Brain microvascular endothelial cell (primary cell): Measurements from ENCODE around the gene RAB3B.

Experiments used
- DNase-seq: peaks from one replicate; pipeline ENCODE4 v3.0.0-alpha.2; 2020
- H3K27ac ChIP-seq: fragments of 250-450 bp; sonication (Bioruptor Pico); 2 replicates; pipeline ENCODE4 v1.5.1; 2020; ENCODE audit warnings: mild to moderate bottlenecking, moderate library complexity
- H3K27me3 ChIP-seq: fragments of 250-450 bp; sonication (Bioruptor Pico); replicated peaks from 2 replicates; pipeline ENCODE4 v1.5.1; 2020; ENCODE audit warnings: mild to moderate bottlenecking
- H3K36me3 ChIP-seq: fragments of 250-450 bp; sonication (Bioruptor Pico); replicated peaks from 2 replicates; pipeline ENCODE4 v1.5.1; 2020; ENCODE audit warnings: mild to moderate bottlenecking
- H3K4me3 ChIP-seq: 2 replicates; pipeline ENCODE4 v1.5.1; 2011; ENCODE audit warnings: low read depth, mild to moderate bottlenecking, control low read depth, low read length, moderate library complexity
- CTCF ChIP-seq: IDR thresholded peaks from 2 replicates; pipeline ENCODE4 v1.5.1; 2011; ENCODE audit warnings: low read depth, mild to moderate bottlenecking, moderate library complexity, low read length, control low read depth, inconsistent platforms; ENCODE audit errors: missing control alignments
- in situ Hi-C: cut with HindIII; loops from 2 replicates; pipeline ENCODE4 v1.10.0; 2017; ENCODE audit warnings: low sequenced_read_pairs, low pct_ligation_motif_present

The RAB3B gene

GRCh38 chr1:51941528-51941927, 49.0 kb downstream of the RAB3B start:
- in situ Hi-C loops = no loop called here
- TF ChIP-seq CTCF = no peak
- H3K27me3 ChIP-seq = no peaks in the 10 kb centered on the region
- no peak overlapping the region for H3K27ac ChIP-seq
- H3K4me3 ChIP-seq = no peak overlapping the region
- H3K36me3 ChIP-seq = no peaks in the 10 kb centered on the region
- no peak for DNase-seq

GRCh38 chr1:51937112-51937511, 53.4 kb downstream of the RAB3B start:
- in situ Hi-C loops = no loop called here
- Histone ChIP-seq H3K27me3 (no peaks in the 10 kb centered on the region), H3K4me3 (no peak overlapping the region), H3K27ac (no peak overlapping the region), H3K36me3 (no peaks in the 10 kb centered on the region)
- TF ChIP-seq CTCF = no peak
- no peak for DNase-seq

- Histone ChIP-seq H3K36me3 (no peaks in the 10 kb centered on the region), H3K27ac (no peak overlapping the region), H3K4me3 (no peak overlapping the region), H3K27me3 (no peaks in the 10 kb centered on the region)
- TF ChIP-seq CTCF = peak; percentile 41
- DNase-seq = peak; percentile 15
- in situ Hi-C loops = no loop called here
These were observed 54.0 kb downstream of the RAB3B start for GRCh38 chr1:51936531-51936930.

- no peak overlapping the region for H3K27ac ChIP-seq
- H3K36me3 ChIP-seq = no peaks in the 10 kb centered on the region
- no peak overlapping the region for H3K4me3 ChIP-seq
- no peak for DNase-seq
- no peak for TF ChIP-seq CTCF
- H3K27me3 ChIP-seq = no peaks in the 10 kb centered on the region
- in situ Hi-C loops = no loop called here
These were observed 57.2 kb downstream of the RAB3B start for GRCh38 chr1:51933344-51933743.

GRCh38 chr1:51930329-51930728, 60.2 kb downstream of the RAB3B start:
- Histone ChIP-seq H3K27me3 (no peaks in the 10 kb centered on the region), H3K36me3 (no peaks in the 10 kb centered on the region), H3K27ac (no peak overlapping the region), H3K4me3 (no peak overlapping the region)
- in situ Hi-C loops = no loop called here
- no peak for DNase-seq
- no peak for TF ChIP-seq CTCF

- H3K4me3 ChIP-seq = no peak overlapping the region
- in situ Hi-C loops = no loop called here
- TF ChIP-seq CTCF = no peak
- no peaks in the 10 kb centered on the region for H3K27me3 ChIP-seq
- no peak for DNase-seq
- no peaks in the 10 kb centered on the region for H3K36me3 ChIP-seq
- H3K27ac ChIP-seq = no peak overlapping the region
These were observed 61.6 kb downstream of the RAB3B start for GRCh38 chr1:51928896-51929295.
